ENCODE data around the gene RSPO3. TPM values are rescaled to one million over a fixed set of nuclear protein-coding genes. Genes with fewer than 3 reads are reported as not detected.
"Not testable (repeated sequence)": the region's sequence is repeated elsewhere in the genome, so short reads cannot be mapped to it uniquely, and the experiment has no call there.

The RSPO3 gene
- total and polyA plus RNA-seq, 9 of the 15 experiments (the other 6 are each of a cell fraction or from before 2014, with no cell fraction given), result not detected

GRCh38 chr6:127094791-127095190 lies 23.7 kb upstream of the RSPO3 start:
- ATAC-seq (no peak), DNase-seq (ENCODE audit: extremely low read depth in 1 of 4, low spot score in 3 of 4) (no peak), FAIRE-seq (no peak)
- no TSS peak for BruUV-seq (replicated peaks)
- POLR2A ChIA-PET, result no interaction called here
- Histone ChIP-seq H3K9me1 (ENCODE audit: control insufficient read depth, insufficient read depth, low read length) (no peaks in the 10 kb centered on the region), H3K9me3 (replicated peaks; ENCODE audit: control insufficient read depth, insufficient read depth, low read depth, low read length) (no peaks in the 10 kb centered on the region), H3K4me3 (no peak overlapping the region), H3K79me2 (ENCODE audit: control insufficient read depth, insufficient read depth, low read length) (no peaks in the 10 kb centered on the region), H3K9ac (ENCODE audit: insufficient read depth in 1 of 2, low read depth in 2 of 2, low read length in 2 of 2) (no peak overlapping the region), H3K27me3 (ENCODE audit: control insufficient read depth in 2 of 2, insufficient read depth in 2 of 2, low read length in 2 of 2) (no peaks in the 10 kb centered on the region), H3K4me2 (ENCODE audit: insufficient read depth, low read length) (no peak overlapping the region), H2AFZ (ENCODE audit: low read depth, low read length) (no peak overlapping the region), H3K36me3 (ENCODE audit: control insufficient read depth, insufficient read depth, low read length) (no peaks in the 10 kb centered on the region), H3K27ac (ENCODE audit: extremely low read depth, low read depth, low read length) (no peak overlapping the region), H4K20me1 (replicated peaks; ENCODE audit: control insufficient read depth, insufficient read depth, low read length) (no peaks in the 10 kb centered on the region), H3K4me1 (replicated peaks in 1 of 2; ENCODE audit: control insufficient read depth in 2 of 2, insufficient read depth in 2 of 2, low read length in 2 of 2) (no peaks in the 10 kb centered on the region)
- TF ChIP-seq TCFL5 (CRISPR knock-in tag; conservative IDR thresholded peaks at IDR 0.05) (no peak), ZNF699 (CRISPR knock-in tag; IDR thresholded peaks at IDR 0.05; ENCODE audit: insufficient replicate concordance) (no peak), SUPT5H (IDR thresholded peaks at IDR 0.05) (no peak), ZNF511 (CRISPR knock-in tag; IDR thresholded peaks at IDR 0.05) (no peak)
- CTCF ChIA-PET (ENCODE audit: low intra/inter-chr PET ratio), result no interaction called here
- intact Hi-C loops (cut with micrococcal nuclease) (no loop called here), in situ Hi-C loops (cut with MboI) (no loop called here)
- WGBS (ENCODE audit: insufficient coverage, low coverage, missing lambda C conversion rate), result 0% methylated on average over 1 of the region's 1 CpG

- BruUV-seq (replicated peaks), result no TSS peak
- no peaks in the 10 kb centered on the region for H3K9me3 ChIP-seq (replicated peaks; ENCODE audit: control insufficient read depth, insufficient read depth, low read depth, low read length)
- no peak overlapping the region for H3K9ac ChIP-seq (ENCODE audit: insufficient read depth in 1 of 2, low read depth in 2 of 2, low read length in 2 of 2)
- ATAC-seq (no peak), FAIRE-seq (no peak), DNase-seq (ENCODE audit: extremely low read depth in 1 of 4, low spot score in 3 of 4) (no peak)
- in situ Hi-C loops (cut with MboI) (no loop called here), intact Hi-C loops (cut with micrococcal nuclease) (no loop called here)
- no peaks in the 10 kb centered on the region for H3K27me3 ChIP-seq (ENCODE audit: control insufficient read depth in 2 of 2, insufficient read depth in 2 of 2, low read length in 2 of 2)
- H3K79me2 ChIP-seq (ENCODE audit: control insufficient read depth, insufficient read depth, low read length), result no peaks in the 10 kb centered on the region
- no peak overlapping the region for H3K4me3 ChIP-seq
- no peaks in the 10 kb centered on the region for H4K20me1 ChIP-seq (replicated peaks; ENCODE audit: control insufficient read depth, insufficient read depth, low read length)
- H2AFZ ChIP-seq (ENCODE audit: low read depth, low read length), result no peak overlapping the region
- no peaks in the 10 kb centered on the region for H3K36me3 ChIP-seq (ENCODE audit: control insufficient read depth, insufficient read depth, low read length)
- H3K9me1 ChIP-seq (ENCODE audit: control insufficient read depth, insufficient read depth, low read length), result no peaks in the 10 kb centered on the region
- 0% methylated on average over 5 of the region's 5 CpGs for WGBS (ENCODE audit: insufficient coverage, low coverage, missing lambda C conversion rate)
- ChIA-PET POLR2A (no interaction called here), CTCF (ENCODE audit: low intra/inter-chr PET ratio) (no interaction called here)
- H3K27ac ChIP-seq (ENCODE audit: extremely low read depth, low read depth, low read length), result no peak overlapping the region
- H3K4me2 ChIP-seq (ENCODE audit: insufficient read depth, low read length), result no peak overlapping the region
- TF ChIP-seq ATF1 (CRISPR knock-in tag; IDR thresholded peaks at IDR 0.05), result no peak
- no peak for TF ChIP-seq ATF1 (tag; IDR thresholded peaks at IDR 0.05)
- no peak for TF ChIP-seq ASH1L (IDR thresholded peaks at IDR 0.05; ENCODE audit: borderline replicate concordance, low read depth, partially characterized antibody)
- no peak for TF ChIP-seq ZFP1 (CRISPR knock-in tag; IDR thresholded peaks at IDR 0.05)
- no peak for TF ChIP-seq KLF13 (tag; IDR thresholded peaks at IDR 0.05; ENCODE audit: borderline replicate concordance, low read depth)
- no peaks in the 10 kb centered on the region for H3K4me1 ChIP-seq (replicated peaks in 1 of 2; ENCODE audit: control insufficient read depth in 2 of 2, insufficient read depth in 2 of 2, low read length in 2 of 2)
Observed at GRCh38 chr6:127096167-127096566, 22.3 kb upstream of the RSPO3 start.

GRCh38 chr6:127097442-127097841 lies 21.0 kb upstream of the RSPO3 start:
- intact Hi-C loops (cut with micrococcal nuclease); FAIRE-seq; H2AFZ ChIP-seq (ENCODE audit: low read depth, low read length); H3K79me2 ChIP-seq (ENCODE audit: control insufficient read depth, insufficient read depth, low read length); H3K4me2 ChIP-seq (ENCODE audit: insufficient read depth, low read length); H3K9ac ChIP-seq (ENCODE audit: insufficient read depth in 1 of 2, low read depth in 2 of 2, low read length in 2 of 2); BruUV-seq (replicated peaks); H3K36me3 ChIP-seq (ENCODE audit: control insufficient read depth, insufficient read depth, low read length); POLR2A ChIA-PET; H3K9me3 ChIP-seq (replicated peaks; ENCODE audit: control insufficient read depth, insufficient read depth, low read depth, low read length); DNase-seq (ENCODE audit: extremely low read depth in 1 of 4, low spot score in 3 of 4); in situ Hi-C loops (cut with MboI); H3K4me3 ChIP-seq; H3K9me1 ChIP-seq (ENCODE audit: control insufficient read depth, insufficient read depth, low read length); H4K20me1 ChIP-seq (replicated peaks; ENCODE audit: control insufficient read depth, insufficient read depth, low read length); H3K27me3 ChIP-seq (ENCODE audit: control insufficient read depth in 2 of 2, insufficient read depth in 2 of 2, low read length in 2 of 2); H3K4me1 ChIP-seq (replicated peaks in 1 of 2; ENCODE audit: control insufficient read depth in 2 of 2, insufficient read depth in 2 of 2, low read length in 2 of 2); H3K27ac ChIP-seq (ENCODE audit: extremely low read depth, low read depth, low read length); ATAC-seq; CTCF ChIA-PET (ENCODE audit: low intra/inter-chr PET ratio): not testable (repeated sequence)
- 2% methylated on average over 5 of the region's 5 CpGs for WGBS (ENCODE audit: insufficient coverage, low coverage, missing lambda C conversion rate)

Measured in K562 (cell line).